Measurements from ENCODE around the gene DFFA. TPM values are rescaled to one million over a fixed set of nuclear protein-coding genes. Genes with fewer than 3 reads are reported as not detected.
A peak's percentile ranks its signal among the peaks of the same experiment; 100 is the strongest.
"Not testable (repeated sequence)": the region's sequence is repeated elsewhere in the genome, so short reads cannot be mapped to it uniquely, and the experiment has no call there.

Gene DFFA
- polyA plus RNA-seq, 10 donors, result 17.3 to 25.3 (median 20.7) TPM

DNA sequence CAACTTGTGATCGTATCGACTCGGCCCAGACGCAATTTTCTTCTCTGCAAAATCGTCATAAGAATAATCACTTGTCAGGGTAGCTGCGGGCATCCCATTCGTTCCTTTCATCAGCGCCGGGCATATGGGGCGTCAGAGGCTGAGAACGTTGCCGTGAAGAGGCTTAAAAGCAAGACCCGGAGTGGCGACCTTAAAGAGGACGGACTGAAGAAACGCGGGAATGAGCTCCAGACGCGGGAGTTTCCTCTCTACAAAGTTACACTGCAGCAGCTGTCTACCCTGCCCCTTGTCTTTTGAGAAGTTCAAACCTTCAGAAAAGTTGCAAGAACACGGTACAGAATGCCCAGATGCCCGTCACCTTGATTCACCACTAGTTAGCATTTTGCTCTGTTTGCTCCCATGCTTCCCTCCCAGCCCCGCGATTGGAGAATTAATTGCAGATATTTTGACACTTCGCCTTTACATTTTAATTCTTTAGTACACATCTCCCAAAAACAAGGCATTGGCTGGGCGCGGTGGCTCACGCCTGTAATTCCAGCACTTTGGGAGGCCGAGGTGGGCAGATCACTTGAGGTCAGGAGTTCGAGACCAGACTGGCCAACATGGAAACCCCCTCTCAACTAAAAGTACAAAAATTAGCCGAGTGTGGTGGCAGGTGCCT is 41.1 kb downstream of the DFFA start:
- DNase-seq, result no peak

GRCh38 chr1:10430216-10431069 is 41.9 kb downstream of the DFFA start, which contains the start of gene CENPS:
TSS of gene CENPS (plus strand) at chr1:10430433. CDS start at chr1:10430518, 85 bp downstream.
- peak; percentile 91 to 98 (median 96) for DNase-seq

- peak in 1 of 3 donors; percentile 16 for DNase-seq
Observed at GRCh38 chr1:10429868-10430215, 42.5 kb downstream of the DFFA start.

- DNase-seq, result no peak
Observed at GRCh38 chr1:10428984-10429383, 43.3 kb downstream of the DFFA start.

- not testable (repeated sequence) for DNase-seq
Observed at GRCh38 chr1:10426535-10426848, 45.8 kb downstream of the DFFA start.

- not testable (repeated sequence) for DNase-seq
Observed at GRCh38 chr1:10425826-10426534, 46.3 kb downstream of the DFFA start.

- no peak for DNase-seq
Observed at GRCh38 chr1:10424651-10425050, 47.7 kb downstream of the DFFA start.

DNA sequence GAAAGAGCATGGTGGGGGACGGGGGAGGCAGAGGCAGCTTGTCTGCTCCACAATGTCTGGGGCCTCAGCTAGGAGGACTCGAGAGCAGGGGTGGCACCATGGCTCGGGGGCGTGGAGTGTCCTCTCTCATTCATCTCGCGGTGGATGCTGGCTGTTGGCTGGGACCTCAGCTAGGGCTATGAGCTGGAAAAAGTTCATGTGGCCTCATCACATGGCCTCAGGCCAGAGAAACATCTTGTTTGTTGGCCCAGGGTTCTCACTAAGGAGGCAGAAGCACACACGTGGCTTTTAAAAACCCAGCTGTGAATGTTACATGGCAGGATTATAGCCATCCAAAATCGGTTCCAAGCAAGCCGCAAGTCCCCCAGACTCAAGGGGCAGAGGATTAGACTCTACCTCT is 48.3 kb downstream of the DFFA start:
- DNase-seq, result peak; percentile 36 to 84 (median 64)

- DNase-seq, result no peak
Observed at GRCh38 chr1:10421637-10422036, 50.7 kb downstream of the DFFA start.

DNA sequence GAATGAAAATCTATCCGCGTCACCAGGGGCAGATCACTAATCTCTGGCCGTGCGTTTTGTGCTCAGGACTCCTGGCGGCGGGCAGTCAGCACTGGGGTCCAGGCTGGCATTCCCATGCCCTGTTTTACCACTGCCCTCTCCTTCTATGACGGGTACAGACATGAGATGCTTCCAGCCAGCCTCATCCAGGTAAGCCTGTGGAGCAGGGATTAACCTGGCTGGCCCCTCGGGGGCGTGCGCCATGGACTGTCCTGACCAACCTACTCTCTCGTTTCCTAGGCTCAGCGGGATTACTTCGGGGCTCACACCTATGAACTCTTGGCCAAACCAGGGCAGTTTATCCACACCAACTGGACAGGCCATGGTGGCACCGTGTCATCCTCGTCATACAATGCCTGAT is 53.0 kb downstream of the DFFA start:
- no peak for DNase-seq

DNA sequence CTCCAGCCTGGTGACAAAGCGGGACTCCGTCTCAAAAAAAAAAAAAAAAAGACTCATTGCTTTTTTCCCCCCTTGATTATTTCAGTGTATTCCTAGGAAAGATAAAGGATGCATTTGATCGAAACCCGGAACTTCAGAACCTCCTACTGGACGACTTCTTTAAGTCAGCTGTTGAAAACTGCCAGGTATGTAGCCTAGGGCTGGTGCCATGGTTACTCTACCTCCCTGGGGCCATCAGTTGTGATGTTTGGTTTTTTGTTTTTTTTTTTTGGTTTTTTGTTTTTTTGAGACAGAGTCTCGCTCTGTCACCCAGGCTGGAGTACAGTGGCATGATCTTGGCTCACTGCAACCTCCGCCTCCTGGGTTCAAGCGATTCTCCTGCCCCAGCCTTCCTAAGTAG is 53.6 kb downstream of the DFFA start:
- not testable (repeated sequence) for DNase-seq

- DNase-seq, result not testable (repeated sequence)
Observed at GRCh38 chr1:10415967-10416366, 56.4 kb downstream of the DFFA start.

- peak in 2 of 3 donors; percentile 27 to 32 for DNase-seq
Observed at GRCh38 chr1:10415211-10415930, 57.0 kb downstream of the DFFA start.

DNA sequence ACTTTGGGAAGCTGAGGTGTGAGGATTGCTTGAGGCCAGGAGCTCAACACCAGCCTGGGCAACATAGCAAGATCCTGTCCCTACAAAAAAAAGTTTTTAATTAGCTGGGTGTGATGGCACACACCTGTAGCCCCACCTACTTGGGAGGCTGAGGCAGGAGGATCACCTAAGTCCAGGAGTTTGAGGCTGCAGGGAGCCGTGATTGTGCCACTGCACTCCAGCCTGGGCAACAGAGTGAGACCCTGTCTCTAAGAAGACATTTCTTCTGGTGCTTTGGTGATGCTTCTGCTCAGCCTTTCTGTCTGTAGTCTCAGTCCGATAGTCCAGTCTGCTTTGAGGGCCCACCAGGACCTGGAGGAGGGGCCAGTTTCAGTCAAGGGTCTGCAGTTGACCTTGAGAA is 65.1 kb downstream of the DFFA start:
- DNase-seq, result no peak

Other genes starting within 250 kb of the DFFA start
- 100 to 1,000 TPM in 6 of 10 donors, 10 to 100 TPM in 4; 88.5 to 134 (median 105) TPM for gene PGD, start 73.5 kb downstream of the DFFA start, polyA plus RNA-seq (ENCODE audit: insufficient read length in 10 of 10)
- 10 to 100 TPM in 2 of 10 donors, 1 to 10 TPM in 8; 7.0 to 13.1 (median 8.6) TPM for gene CENPS, start 42.1 kb downstream of the DFFA start, polyA plus RNA-seq (ENCODE audit: insufficient read length in 10 of 10)
- 1 to 10 TPM in 5 of 10 donors, under 1 TPM in 5; 0.30 to 1.6 (median 1.1) TPM for gene CORT, start 22.5 kb downstream of the DFFA start, polyA plus RNA-seq (ENCODE audit: insufficient read length in 10 of 10)
- gene PEX14, start 2.4 kb upstream of the DFFA start, polyA plus RNA-seq (ENCODE audit: insufficient read length in 10 of 10), result 10 to 100 TPM; 11.2 to 14.8 (median 13.6) TPM

Data from muscle of back (tissue), 11 donors.